Spleen (tissue), 11 donors: ENCODE measurements around the gene ZNF397. TPM values are rescaled to one million over a fixed set of nuclear protein-coding genes. Genes with fewer than 3 reads are reported as not detected.

Experiments
- DNase-seq: peaks from one replicate; pipeline ENCODE4 v3.0.0-alpha.2; 2020
- H3K27ac ChIP-seq, 8 donors: fragments of 200-600 bp; sonication (generic) in 7 of 8; 1 replicate in 4 of 8; 2 replicates in 4 of 8; pipeline versions ENCODE4 v1.5.0 to v1.8.0; 2016 to 2021; ENCODE audit warnings: inconsistent platforms in 4 of 8, mild to moderate bottlenecking in 4 of 8, moderate library complexity in 1 of 8
- H3K27me3 ChIP-seq, 7 donors: fragments of 200-600 bp; sonication (generic) in 6 of 7; replicated peaks in 1 of 7; 1 replicate in 4 of 7; 2 replicates in 3 of 7; pipeline versions ENCODE4 v1.5.0 to v1.8.0; 2016 to 2021; ENCODE audit warnings: inconsistent platforms in 3 of 7, mild to moderate bottlenecking in 1 of 7
- H3K36me3 ChIP-seq, 6 donors: fragments of 200-600 bp; sonication (generic) in 5 of 6; 1 replicate in 4 of 6; 2 replicates in 2 of 6; pipeline versions ENCODE4 v1.5.0 to v1.8.0; 2016 to 2021; ENCODE audit warnings: inconsistent platforms in 2 of 6
- H3K4me1 ChIP-seq, 6 donors: fragments of 200-600 bp; sonication (generic) in 5 of 6; 1 replicate in 3 of 6; 2 replicates in 3 of 6; pipeline versions ENCODE4 v1.5.0 to v1.8.0; 2016 to 2021; ENCODE audit warnings: inconsistent platforms in 3 of 6
- H3K4me3 ChIP-seq, 8 donors: fragments of 200-600 bp; sonication (generic) in 7 of 8; 1 replicate in 4 of 8; 2 replicates in 4 of 8; pipeline versions ENCODE4 v1.5.0 to v1.8.0; 2016 to 2021; ENCODE audit warnings: inconsistent platforms in 4 of 8, mild to moderate bottlenecking in 4 of 8, moderate library complexity in 2 of 8
- H3K9me3 ChIP-seq, 8 donors: fragments of 200-600 bp; sonication (generic) in 7 of 8; 1 replicate in 4 of 8; 2 replicates in 4 of 8; pipeline versions ENCODE4 v1.5.0 to v1.8.0; 2016 to 2021; ENCODE audit warnings: inconsistent platforms in 4 of 8
- CTCF ChIP-seq, 11 experiments: fragments of 200-600 bp in 7 of 11; fragments of 450-650 bp in 4 of 11; sonication (generic) in 4 of 11; IDR thresholded peaks in 8 of 11; conservative IDR thresholded peaks in 3 of 11; 1 replicate in 7 of 11; 2 replicates in 4 of 11; pipeline versions ENCODE4 v1.4.0 to v1.8.0; 2016 to 2021; ENCODE audit warnings: antibody characterized with exemption in 11 of 11, inconsistent platforms in 4 of 11, mild to moderate bottlenecking in 1 of 11
- POLR2A ChIP-seq, 3 donors: fragments of 450-650 bp; IDR thresholded peaks; one replicate each; pipeline ENCODE4 v1.5.1; 2017; ENCODE audit warnings: antibody characterized with exemption in 3 of 3, mild to moderate bottlenecking in 1 of 3
- POLR2AphosphoS5 ChIP-seq, 3 donors: sonication (generic); formaldehyde crosslinking; IDR thresholded peaks; one replicate each; pipeline ENCODE4 v1.5.1; 2017; ENCODE audit warnings: antibody characterized with exemption in 3 of 3
- WGBS, 5 donors: extraction: QIAGEN DNeasy Blood & Tissue Kit in 3 of 5; methylation state at CpG; one replicate each; pipeline versions ENCODE4 v1.1.5 to v1.1.7; 2013 to 2018; 5-methylcytosine and 5-hydroxymethylcytosine counted together
- intact Hi-C: fragments of 100-400 bp; cut with DNase I; formaldehyde crosslinking; loops from one replicate; pipeline ENCODE4 v1.15.0; 2023; ENCODE audit warnings: low total_unique reads
- polyA plus RNA-seq, 3 donors: library from polyadenylated mRNA; stranded (reverse); fragments of 200-250 nt; gene quantifications; one replicate each; pipeline ENCODE4 v1.2.1, GENCODE V29; 2013
- total RNA-seq, 7 donors: library from RNA; depleted of rRNA in 3 of 7; stranded (reverse); fragments of >200 nt in 3 of 7; fragmentation: NEBNext Ultra II Directional in 4 of 7; extraction: Animal tissue kit (Norgen Biotek cat#: 25700) in 4 of 7; gene quantifications; one replicate each; pipeline versions ENCODE4 v1.1.0 to v1.2.1, GENCODE V29; 2016 to 2021
- donor health status: healthy with polysubstance abuse.
- donor health status: DM: no; HTN: no; CAD: no; lungs with moderate emphysema.
- donor health status: DM: no; HTN: no; CAD: no.
- donor health status: Bipolar disorder and iron deficiency.
- donor health status: healthy.
- donor health status: DM: no; HTN: no; CAD: no.
- donor health status: DM: yes; HTN: yes; CAD: no.

The ZNF397 gene
- total and polyA plus RNA-seq, 10 donors: 10.3 to 50.7 (median 32.2) TPM

DNA sequence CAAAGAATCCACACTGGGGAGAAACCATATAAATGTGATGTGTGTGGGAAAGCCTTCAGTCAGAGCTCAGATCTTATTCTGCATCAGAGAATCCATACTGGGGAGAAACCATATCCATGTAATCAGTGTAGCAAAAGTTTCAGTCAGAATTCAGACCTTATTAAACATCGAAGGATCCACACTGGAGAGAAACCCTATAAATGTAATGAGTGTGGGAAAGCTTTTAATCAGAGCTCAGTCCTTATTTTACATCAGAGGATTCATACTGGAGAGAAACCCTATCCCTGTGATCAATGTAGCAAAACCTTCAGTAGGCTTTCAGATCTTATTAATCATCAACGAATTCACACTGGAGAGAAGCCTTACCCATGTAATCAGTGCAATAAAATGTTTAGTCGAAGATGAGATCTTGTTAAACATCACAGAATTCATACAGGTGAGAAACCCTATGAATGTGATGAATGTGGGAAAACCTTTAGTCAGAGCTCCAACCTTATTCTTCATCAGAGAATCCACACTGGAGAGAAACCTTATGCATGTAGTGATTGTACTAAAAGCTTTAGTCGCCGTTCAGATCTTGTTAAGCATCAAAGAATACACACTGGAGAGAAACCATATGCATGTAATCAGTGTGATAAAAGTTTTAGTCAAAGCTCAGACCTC, 65.9 kb downstream of the ZNF397 start:
- no peak for DNase-seq
- intact Hi-C loops: no loop called here
- H3K4me3 ChIP-seq: no peak overlapping the region
- H3K27me3 ChIP-seq: no peaks in the 10 kb centered on the region
- TF ChIP-seq CTCF (IDR thresholded peaks at IDR 0.05 in 8 of 11, conservative IDR thresholded peaks at IDR 0.05 in 3 of 11) (no peak), POLR2A (IDR thresholded peaks at IDR 0.05) (no peak), POLR2AphosphoS5 (IDR thresholded peaks at IDR 0.05) (no peak)
- no peak overlapping the region for H3K27ac ChIP-seq
- no peaks in the 10 kb centered on the region for H3K4me1 ChIP-seq
- peaks cover 16 to 79% (median 56%) of the 10 kb centered on the region in 6 donors for H3K36me3 ChIP-seq
- WGBS, 5 donors: 91 to 99% (median 98%) methylated on average over 5 of the region's 5 CpGs
- peaks cover 51 to 100% (median 100%) of the 10 kb centered on the region in 8 donors for H3K9me3 ChIP-seq

Other genes starting within 250 kb of the ZNF397 start
- gene MAPRE2, start 199.6 kb upstream of the ZNF397 start, total RNA-seq: 10 to 100 TPM; 42.6 to 62.9 (median 50.2) TPM
- gene MAPRE2, start 199.6 kb upstream of the ZNF397 start, polyA plus RNA-seq: 10 to 100 TPM; 18.8 to 21.5 (median 20.6) TPM
- 10 to 100 TPM; 18.1 to 39.2 (median 26.6) TPM for gene ZSCAN30, start 49.2 kb downstream of the ZNF397 start, total RNA-seq
- gene ZSCAN30, start 49.2 kb downstream of the ZNF397 start, polyA plus RNA-seq: 10 to 100 TPM in 2 of 3 donors, 1 to 10 TPM in 1; 7.2 to 12.1 (median 11.0) TPM
- gene ZNF24, start 103.4 kb downstream of the ZNF397 start, total RNA-seq: 10 to 100 TPM; 48.9 to 64.3 (median 53.7) TPM
- gene ZNF24, start 103.4 kb downstream of the ZNF397 start, polyA plus RNA-seq: 10 to 100 TPM; 13.4 to 19.7 (median 14.4) TPM
- gene ZNF396, start 136.3 kb downstream of the ZNF397 start, total RNA-seq: 1 to 10 TPM; 1.2 to 4.6 (median 1.5) TPM
- gene ZNF396, start 136.3 kb downstream of the ZNF397 start, polyA plus RNA-seq: 1 to 10 TPM in 2 of 3 donors, under 1 TPM in 1; 0.85 to 1.2 (median 1.0) TPM